ENCODE data around the gene SWT1. TPM values are rescaled to one million over a fixed set of nuclear protein-coding genes. Genes with fewer than 3 reads are reported as not detected.

Gene SWT1
- total RNA-seq, 8 experiments from 2014 or later: 5.2 to 17.0 (median 10.7) TPM

DNA sequence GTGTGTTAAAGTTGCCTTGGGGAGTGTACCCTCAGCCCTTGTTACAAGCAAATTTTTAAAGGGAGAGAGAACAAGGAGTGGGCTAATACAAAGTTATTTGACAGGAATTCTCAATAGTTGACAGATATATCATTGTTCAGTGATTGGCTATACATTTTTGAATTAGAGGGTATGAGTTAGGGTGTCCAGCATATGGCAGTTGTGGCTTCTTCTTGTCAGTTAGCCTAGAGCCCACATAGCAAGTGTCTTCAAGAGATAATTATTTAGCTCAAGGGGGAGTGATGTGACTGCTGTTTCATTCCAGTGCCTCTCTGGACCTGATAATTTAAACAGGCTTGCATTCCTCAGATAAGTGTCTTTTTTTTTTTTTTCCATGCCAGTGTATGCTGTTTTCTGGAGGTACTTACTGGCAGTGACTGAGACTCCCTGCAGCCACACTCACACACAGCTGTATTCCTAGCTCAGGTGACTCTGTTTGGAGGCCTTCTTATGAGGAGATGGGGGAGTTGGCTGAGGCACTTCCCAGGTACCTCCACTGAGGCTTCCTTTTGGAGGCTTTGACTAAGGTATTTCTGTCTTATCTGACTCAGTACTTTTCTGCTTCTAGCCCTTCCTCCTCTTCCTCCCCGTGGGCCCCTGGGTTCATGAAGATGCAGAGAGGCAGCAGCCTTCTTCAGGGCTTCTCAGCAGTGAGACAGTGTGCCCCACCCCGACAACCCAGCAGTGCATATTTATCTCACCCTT, 127.7 kb downstream of the SWT1 start:
- WGBS, 10 experiments: 49 to 100% (median 83%) methylated on average over 1 to 2 of the region's 2 CpGs; no CpG with 5 or more reads in 5 of the 10 experiments
- in situ Hi-C loops (cut with MboI; ENCODE audit: low pct_unique_long_range_greater_than_20kb in 2 of 9, low sequenced_read_pairs in 9 of 9, unreplicated experiment in 9 of 9): no loop called here
- ATAC-seq (replicated peaks in 6 of 8): peak in 3 of 8 experiments; percentile 32 to 81 (median 60)

DNA sequence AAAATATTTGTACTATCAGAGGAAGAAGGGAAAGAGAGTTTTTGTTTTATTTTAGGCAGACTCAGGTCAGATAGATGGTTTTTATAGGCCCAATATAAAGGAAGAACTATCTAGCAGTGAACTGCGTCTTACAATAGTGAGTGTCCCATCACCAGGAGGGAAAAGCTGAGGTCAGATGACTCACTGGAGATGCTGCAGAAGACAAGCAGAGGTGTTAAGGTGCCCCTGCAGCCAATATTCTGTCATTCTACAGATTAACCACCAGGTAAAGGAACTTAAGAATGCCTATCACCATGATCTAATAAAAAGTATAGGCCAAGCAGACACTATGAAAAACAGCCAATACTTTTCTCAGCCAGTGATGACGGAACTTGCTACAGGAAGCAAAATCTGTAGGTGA, 130.5 kb downstream of the SWT1 start:
- no peaks in the 10 kb centered on the region for H3K4me1 ChIP-seq (replicated peaks in 1 of 2)
- H3K27ac ChIP-seq: no peak overlapping the region
- ATAC-seq (replicated peaks in 6 of 8): no peak
- no peak overlapping the region for H3K4me3 ChIP-seq
- in situ Hi-C loops (cut with MboI; ENCODE audit: low pct_unique_long_range_greater_than_20kb in 2 of 9, low sequenced_read_pairs in 9 of 9, unreplicated experiment in 9 of 9): no loop called here
- 86 to 100% (median 96%) methylated on average over 1 to 2 of the region's 2 CpGs for WGBS, 10 experiments

More for the DNA sequence above, 127.7 kb downstream of the SWT1 start:
- Histone ChIP-seq H3K4me3 (no peak overlapping the region), H3K4me1 (replicated peaks in 1 of 2) (no peaks in the 10 kb centered on the region), H3K27ac (no peak overlapping the region)

GRCh38 chr1:185288435-185288834, 131.5 kb downstream of the SWT1 start:
- WGBS, 10 experiments: 57 to 100% (median 93%) methylated on average over 1 to 3 of the region's 3 CpGs
- Histone ChIP-seq H3K4me1 (replicated peaks in 1 of 2) (no peaks in the 10 kb centered on the region), H3K4me3 (no peak overlapping the region), H3K27ac (no peak overlapping the region)
- peak in 1 of 8 experiments; percentile 25 for ATAC-seq (replicated peaks in 6 of 8)
- in situ Hi-C loops (cut with MboI; ENCODE audit: low pct_unique_long_range_greater_than_20kb in 2 of 9, low sequenced_read_pairs in 9 of 9, unreplicated experiment in 9 of 9): no loop called here

DNA sequence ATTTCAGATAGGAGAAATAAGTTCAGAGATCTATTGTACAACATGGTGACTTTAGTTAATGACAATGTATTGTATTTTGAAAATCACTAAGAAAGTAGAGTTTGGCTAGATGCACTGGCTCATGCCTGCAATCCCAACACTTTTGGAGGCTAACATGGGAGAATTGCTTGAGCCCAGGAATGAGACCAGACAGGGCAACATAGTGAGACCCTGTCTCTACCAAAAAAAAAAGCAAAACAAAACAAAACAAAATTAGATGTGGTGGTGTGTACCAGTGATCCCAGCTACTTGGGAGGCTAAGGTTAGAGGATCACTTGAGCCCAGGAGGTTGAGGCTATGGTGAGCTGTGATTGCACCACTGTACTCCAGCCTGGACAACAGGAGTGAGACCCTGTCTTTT, 132.9 kb downstream of the SWT1 start:
- no peak overlapping the region for H3K4me3 ChIP-seq
- H3K27ac ChIP-seq: no peak overlapping the region
- H3K4me1 ChIP-seq (replicated peaks in 1 of 2): no peaks in the 10 kb centered on the region
- no peak for ATAC-seq (replicated peaks in 6 of 8)
- in situ Hi-C loops (cut with MboI; ENCODE audit: low pct_unique_long_range_greater_than_20kb in 2 of 9, low sequenced_read_pairs in 9 of 9, unreplicated experiment in 9 of 9): no loop called here

GRCh38 chr1:185291159-185291558, 134.2 kb downstream of the SWT1 start:
- Histone ChIP-seq H3K27ac (no peak overlapping the region), H3K4me1 (replicated peaks in 1 of 2) (no peaks in the 10 kb centered on the region), H3K4me3 (no peak overlapping the region)
- peak in 1 of 8 experiments; percentile 6 for ATAC-seq (replicated peaks in 6 of 8)
- WGBS, 10 experiments: 91 to 100% (median 100%) methylated on average over 1 of the region's 1 CpG; no CpG with 5 or more reads in 1 of the 10 experiments
- in situ Hi-C loops (cut with MboI; ENCODE audit: low pct_unique_long_range_greater_than_20kb in 2 of 9, low sequenced_read_pairs in 9 of 9, unreplicated experiment in 9 of 9): no loop called here

- WGBS, 10 experiments: 67 to 100% (median 100%) methylated on average over 1 of the region's 1 CpG; no CpG with 5 or more reads in 1 of the 10 experiments
- in situ Hi-C loops (cut with MboI; ENCODE audit: low pct_unique_long_range_greater_than_20kb in 2 of 9, low sequenced_read_pairs in 9 of 9, unreplicated experiment in 9 of 9): no loop called here
These were observed 134.7 kb downstream of the SWT1 start for GRCh38 chr1:185291652-185292051.

DNA sequence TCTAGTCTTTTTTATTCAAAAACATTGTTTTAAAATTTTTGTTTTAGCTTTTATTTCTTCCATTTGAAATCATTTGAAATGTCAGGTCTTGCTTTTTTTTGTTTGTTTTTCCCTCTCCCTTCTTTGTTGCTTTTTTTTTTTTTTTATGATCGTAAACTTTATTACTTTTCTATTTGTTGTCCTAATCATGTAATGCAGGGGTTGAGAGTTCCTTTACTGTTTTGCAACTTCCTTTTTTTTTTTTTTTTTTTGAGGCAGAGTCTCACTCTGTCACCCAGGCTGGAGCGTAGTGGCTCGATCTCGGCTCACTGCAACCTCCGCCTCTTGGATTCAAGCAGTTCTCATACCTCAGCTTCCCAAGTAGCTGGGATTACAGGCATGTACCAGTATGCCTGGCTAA, 135.3 kb downstream of the SWT1 start:
- WGBS, 10 experiments: 80 to 98% (median 92%) methylated on average over 3 to 5 of the region's 5 CpGs
- Histone ChIP-seq H3K4me3 (no peak overlapping the region), H3K4me1 (replicated peaks in 1 of 2) (no peaks in the 10 kb centered on the region), H3K27ac (no peak overlapping the region)
- ATAC-seq (replicated peaks in 6 of 8): no peak
- in situ Hi-C loops (cut with MboI; ENCODE audit: low pct_unique_long_range_greater_than_20kb in 2 of 9, low sequenced_read_pairs in 9 of 9, unreplicated experiment in 9 of 9): no loop called here

More at GRCh38 chr1:185291652-185292051, 134.7 kb downstream of the SWT1 start:
- no peaks in the 10 kb centered on the region for H3K4me1 ChIP-seq (replicated peaks in 1 of 2)
- H3K27ac ChIP-seq: no peak overlapping the region
- H3K4me3 ChIP-seq: no peak overlapping the region
- no peak for ATAC-seq (replicated peaks in 6 of 8)

DNA sequence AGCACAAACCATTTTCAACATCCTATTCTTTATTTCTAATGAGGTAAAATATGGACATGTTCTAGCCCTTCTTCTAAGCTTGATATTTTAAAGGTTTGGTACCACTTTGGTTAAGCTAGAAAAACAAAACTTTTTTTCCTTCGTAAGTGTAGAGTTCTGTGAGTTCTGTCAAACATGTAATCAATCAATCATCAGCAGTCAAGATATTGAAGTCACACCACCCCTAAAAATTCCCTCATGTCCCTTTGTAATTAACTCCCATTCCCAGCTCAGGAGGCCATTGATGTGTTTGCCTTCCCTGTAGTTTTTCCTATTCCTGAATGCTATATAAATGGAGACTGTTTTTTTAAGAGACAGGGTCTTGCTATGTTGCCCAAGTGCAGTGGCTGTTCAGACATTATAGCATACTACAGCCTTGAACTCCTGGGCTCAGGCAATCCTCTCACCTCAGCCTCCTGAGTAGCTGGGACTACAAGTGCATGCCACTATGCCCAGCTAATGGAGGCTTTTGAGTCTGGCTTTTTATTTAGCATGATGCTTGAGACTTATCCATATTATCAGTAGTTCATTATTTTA, 137.1 kb downstream of the SWT1 start:
- 80 to 100% (median 100%) methylated on average over 1 of the region's 1 CpG for WGBS, 10 experiments
- ATAC-seq (replicated peaks in 6 of 8): no peak
- Histone ChIP-seq H3K27ac (no peak overlapping the region), H3K4me1 (replicated peaks in 1 of 2) (no peaks in the 10 kb centered on the region), H3K4me3 (no peak overlapping the region)
- in situ Hi-C loops (cut with MboI; ENCODE audit: low pct_unique_long_range_greater_than_20kb in 2 of 9, low sequenced_read_pairs in 9 of 9, unreplicated experiment in 9 of 9): no loop called here

GRCh38 chr1:185295091-185295490, 138.1 kb downstream of the SWT1 start:
- Histone ChIP-seq H3K27ac (no peak overlapping the region), H3K4me1 (replicated peaks in 1 of 2) (no peaks in the 10 kb centered on the region), H3K4me3 (no peak overlapping the region)
- in situ Hi-C loops (cut with MboI; ENCODE audit: low pct_unique_long_range_greater_than_20kb in 2 of 9, low sequenced_read_pairs in 9 of 9, unreplicated experiment in 9 of 9): no loop called here
- ATAC-seq (replicated peaks in 6 of 8): no peak

GRCh38 chr1:185297982-185298381, 141.0 kb downstream of the SWT1 start:
- in situ Hi-C loops (cut with MboI; ENCODE audit: low pct_unique_long_range_greater_than_20kb in 2 of 9, low sequenced_read_pairs in 9 of 9, unreplicated experiment in 9 of 9): no loop called here
- WGBS, 10 experiments: 50 to 100% (median 100%) methylated on average over 1 to 2 of the region's 2 CpGs; no CpG with 5 or more reads in 1 of the 10 experiments
- H3K4me1 ChIP-seq (replicated peaks in 1 of 2): no peaks in the 10 kb centered on the region
- peak in 3 of 8 experiments; percentile 8 to 64 (median 57) for ATAC-seq (replicated peaks in 6 of 8)
- H3K4me3 ChIP-seq: no peak overlapping the region
- H3K27ac ChIP-seq: no peak overlapping the region

DNA sequence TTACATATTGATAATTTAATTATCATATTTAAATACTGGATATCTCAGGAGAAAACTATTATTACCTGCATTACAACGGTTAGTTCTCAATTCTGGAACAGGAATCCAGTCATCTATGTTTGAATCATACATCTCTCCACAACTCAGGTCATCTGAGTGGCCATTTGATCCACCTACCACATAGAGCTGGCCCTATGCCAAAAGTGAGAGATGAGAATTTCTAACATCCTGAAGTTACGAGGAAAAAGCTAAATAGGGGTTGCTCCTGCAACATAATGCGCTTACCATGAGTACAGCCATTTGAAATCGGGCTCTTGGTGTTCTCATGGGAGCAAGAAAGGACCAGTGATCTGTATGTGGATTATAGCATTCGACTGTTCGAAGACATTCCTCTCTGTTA, 143.2 kb downstream of the SWT1 start:
- H3K4me3 ChIP-seq: no peak overlapping the region
- in situ Hi-C loops (cut with MboI; ENCODE audit: low pct_unique_long_range_greater_than_20kb in 2 of 9, low sequenced_read_pairs in 9 of 9, unreplicated experiment in 9 of 9): loop anchor here in 3 of 9 experiments (25.0 kb wide), 3 partner anchors 187 to 362 kb away; no protein-coding TSS in a partner anchor

DNA sequence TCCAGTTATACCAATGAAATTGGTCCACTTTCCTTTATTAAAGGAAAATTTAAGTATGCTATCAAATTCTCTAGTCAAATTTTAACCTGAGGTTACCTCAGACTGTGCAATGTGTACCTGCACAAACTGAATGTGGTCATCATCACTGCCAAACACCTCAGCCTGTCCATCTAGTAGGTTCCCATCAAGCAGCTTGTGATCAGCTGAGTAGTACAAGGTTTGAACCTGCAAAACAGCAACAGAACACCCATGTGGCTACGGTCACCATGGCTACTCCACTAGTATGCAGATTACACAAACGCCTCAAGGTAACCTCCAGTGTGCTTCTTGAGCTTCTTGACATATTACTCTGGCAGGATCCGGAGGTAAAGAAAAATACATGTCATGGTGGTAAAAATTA, 148.5 kb downstream of the SWT1 start:
- WGBS, 10 experiments: 89 to 100% (median 98%) methylated on average over 1 to 3 of the region's 3 CpGs
- H3K4me1 ChIP-seq (replicated peaks in 1 of 2): no peaks in the 10 kb centered on the region
- H3K4me3 ChIP-seq: no peak overlapping the region
- in situ Hi-C loops (cut with MboI; ENCODE audit: low pct_unique_long_range_greater_than_20kb in 2 of 9, low sequenced_read_pairs in 9 of 9, unreplicated experiment in 9 of 9): loop anchor here in 3 of 9 experiments (25.0 kb wide), 3 partner anchors 182 to 357 kb away; no protein-coding TSS in a partner anchor
- no peak for ATAC-seq (replicated peaks in 6 of 8)
- no peak overlapping the region for H3K27ac ChIP-seq

More for the DNA sequence above, 143.2 kb downstream of the SWT1 start:
- Histone ChIP-seq H3K27ac (no peak overlapping the region), H3K4me1 (replicated peaks in 1 of 2) (no peaks in the 10 kb centered on the region)
- 80 to 100% (median 94%) methylated on average over 1 to 6 of the region's 6 CpGs; no CpG with 5 or more reads in 1 of the 10 experiments for WGBS, 10 experiments
- ATAC-seq (replicated peaks in 6 of 8): no peak

- Histone ChIP-seq H3K27ac (no peak overlapping the region), H3K4me1 (replicated peaks in 1 of 2) (peaks cover 4 to 19% of the 10 kb centered on the region in 2 donors), H3K4me3 (no peak overlapping the region)
- in situ Hi-C loops (cut with MboI; ENCODE audit: low pct_unique_long_range_greater_than_20kb in 2 of 9, low sequenced_read_pairs in 9 of 9, unreplicated experiment in 9 of 9): loop anchor here in 3 of 9 experiments (25.0 kb wide), 3 partner anchors 179 to 354 kb away; no protein-coding TSS in a partner anchor
- ATAC-seq (replicated peaks in 6 of 8): no peak
- WGBS, 10 experiments: 71 to 100% (median 92%) methylated on average over 1 of the region's 1 CpG; no CpG with 5 or more reads in 2 of the 10 experiments
These were observed 151.2 kb downstream of the SWT1 start for GRCh38 chr1:185308126-185308525.

All from motor neuron (in vitro differentiated cells).